ENCODE data around the gene CCDC28B.

CCDC28B gene

DNA sequence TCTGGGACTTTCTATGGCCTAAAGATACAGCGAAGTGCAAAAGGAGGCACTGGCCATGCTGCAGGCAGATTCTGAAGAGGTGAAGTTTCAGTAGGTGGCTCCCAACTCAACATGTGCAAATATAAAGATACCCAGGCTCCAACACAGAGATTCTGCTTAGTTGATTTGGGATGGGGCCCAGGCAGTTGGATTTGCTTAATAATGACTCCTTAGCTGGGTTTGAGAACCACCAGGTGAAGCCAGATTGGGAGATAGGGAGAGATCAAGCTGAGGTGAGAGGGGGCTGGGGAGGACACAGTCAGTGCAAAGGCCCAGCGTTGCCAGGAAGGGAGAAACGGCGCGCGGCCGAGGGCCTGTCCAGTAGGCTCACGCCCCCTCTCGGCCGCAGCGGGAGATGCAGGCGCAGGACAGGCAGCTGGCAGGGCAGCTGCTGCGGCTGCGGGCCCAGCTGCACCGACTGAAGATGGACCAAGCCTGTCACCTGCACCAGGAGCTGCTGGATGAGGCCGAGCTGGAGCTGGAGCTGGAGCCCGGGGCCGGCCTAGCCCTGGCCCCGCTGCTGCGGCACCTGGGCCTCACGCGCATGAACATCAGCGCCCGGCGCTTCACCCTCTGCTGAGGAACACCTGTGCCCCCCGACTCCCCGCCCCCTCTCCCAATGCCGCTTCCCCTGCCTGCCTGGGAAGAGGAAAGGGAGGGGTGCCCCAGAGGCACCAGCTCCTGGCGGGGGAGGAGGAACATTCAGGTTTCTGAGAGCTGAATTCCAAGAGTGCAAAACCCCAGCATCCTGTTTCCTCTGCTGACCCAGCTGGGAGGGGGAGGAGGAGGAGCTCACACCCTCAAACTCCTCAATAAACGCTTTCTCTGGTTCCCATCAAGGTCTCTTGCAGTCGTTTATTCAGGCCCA is 47.8 kb downstream of the CCDC28B start:
- TF ChIP-seq GATA3 (IDR thresholded peaks at IDR 0.05; ENCODE audit: low read depth, low read length) (no peak), GATA2 (IDR thresholded peaks at IDR 0.05; ENCODE audit: low read depth, low read length) (no peak)

DNA sequence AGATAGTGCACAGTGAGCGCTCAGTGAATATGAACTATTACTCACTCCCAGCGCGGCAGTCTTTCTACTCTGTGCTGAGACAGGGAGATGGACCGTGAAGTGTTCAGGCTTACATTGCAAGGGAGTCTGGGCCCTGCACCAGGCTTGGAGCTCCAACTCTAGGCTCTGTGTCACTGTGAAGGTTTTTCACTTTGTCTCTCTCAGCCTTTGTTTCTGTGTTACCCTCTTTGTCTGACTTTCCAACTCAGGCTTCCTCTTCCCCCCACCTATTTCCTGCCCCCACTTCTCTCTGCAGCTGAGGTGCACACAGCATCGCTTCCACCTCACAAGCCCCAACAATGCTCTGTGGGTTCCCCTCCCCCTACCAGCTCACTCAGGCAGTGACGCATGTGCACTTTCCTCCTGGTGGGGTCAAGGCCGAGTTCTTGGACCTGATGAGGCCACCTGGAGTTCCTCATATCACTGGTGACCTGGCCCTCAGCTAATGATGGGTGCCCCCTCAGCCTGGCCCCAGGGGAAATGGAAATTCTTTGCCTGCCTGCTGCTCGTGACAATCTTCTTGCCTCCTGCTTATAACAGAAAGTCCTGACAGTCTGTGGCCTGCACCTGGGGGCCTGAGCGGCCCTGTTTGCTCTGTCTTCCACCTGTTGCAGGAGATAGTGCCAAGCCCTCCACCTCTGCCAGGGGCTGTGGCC is 49.6 kb downstream of the CCDC28B start:
- TF ChIP-seq GATA2 (IDR thresholded peaks at IDR 0.05; ENCODE audit: low read depth, low read length) (no peak), GATA3 (IDR thresholded peaks at IDR 0.05; ENCODE audit: low read depth, low read length) (no peak)

DNA sequence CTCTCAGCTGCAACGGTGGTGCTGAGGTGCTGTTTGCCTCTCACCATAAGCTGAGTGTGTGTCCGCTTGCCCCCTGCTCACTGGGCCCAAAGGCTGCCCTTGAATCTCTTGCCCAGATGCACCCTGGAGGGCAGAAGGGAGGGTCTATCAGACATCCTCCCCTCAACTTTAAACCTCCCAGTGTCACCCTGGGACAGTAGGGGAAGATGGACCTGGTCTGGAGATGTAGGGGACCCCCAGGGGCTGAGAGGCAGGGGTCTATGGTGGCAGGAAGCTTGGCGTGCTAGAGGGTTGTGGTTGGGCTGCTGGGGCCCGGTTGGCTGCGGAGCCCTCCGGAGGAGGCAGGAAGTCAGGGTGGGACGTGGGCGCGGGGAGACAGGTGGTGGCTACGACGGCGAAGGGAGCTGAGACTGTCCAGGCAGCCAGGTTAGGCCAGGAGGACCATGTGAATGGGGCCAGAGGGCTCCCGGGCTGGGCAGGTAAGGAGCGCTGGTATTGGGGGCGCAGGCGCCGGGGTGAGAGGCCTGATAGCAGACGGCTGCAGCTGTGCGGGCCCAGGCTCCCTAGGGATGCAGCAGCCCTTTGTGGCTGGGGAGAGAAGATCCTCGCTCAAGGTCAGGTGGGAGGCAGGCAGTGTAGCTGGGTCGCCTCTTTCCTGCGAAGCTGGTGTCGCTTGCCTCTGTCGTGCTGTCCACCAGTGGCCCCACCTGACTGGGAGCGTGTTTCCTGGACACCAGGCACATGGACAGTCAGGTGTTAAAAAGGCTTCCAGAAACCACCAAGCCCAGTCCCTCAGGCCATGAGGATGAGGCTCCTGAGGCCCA is 50.7 kb downstream of the CCDC28B start, which contains the start of gene LCK:
Gene LCK, plus strand, starts transcription at position 373 of the 824 bp plus-strand sequence. CDS start 23,065 bp downstream, outside the sequence.
- TF ChIP-seq GATA2 (IDR thresholded peaks at IDR 0.05; ENCODE audit: low read depth, low read length): no peak
- TF ChIP-seq GATA3 (IDR thresholded peaks at IDR 0.05; ENCODE audit: low read depth, low read length): no peak
